NCI-H2196 treated with DMSO at 0.1 percent for 48 hours (cell line): ENCODE measurements around the gene DOK6.
A peak's percentile ranks its signal among the peaks of the same experiment; 100 is the strongest.
"Not testable (repeated sequence)": the region's sequence is repeated elsewhere in the genome, so short reads cannot be mapped to it uniquely, and the experiment has no call there.

ENCODE experiments used
- DNase-seq: peaks from one replicate; lab custom pipeline; 2025; ENCODE audit not compliant: unreplicated experiment; lab: John Stamatoyannopoulos, UW

Gene DOK6

DNA sequence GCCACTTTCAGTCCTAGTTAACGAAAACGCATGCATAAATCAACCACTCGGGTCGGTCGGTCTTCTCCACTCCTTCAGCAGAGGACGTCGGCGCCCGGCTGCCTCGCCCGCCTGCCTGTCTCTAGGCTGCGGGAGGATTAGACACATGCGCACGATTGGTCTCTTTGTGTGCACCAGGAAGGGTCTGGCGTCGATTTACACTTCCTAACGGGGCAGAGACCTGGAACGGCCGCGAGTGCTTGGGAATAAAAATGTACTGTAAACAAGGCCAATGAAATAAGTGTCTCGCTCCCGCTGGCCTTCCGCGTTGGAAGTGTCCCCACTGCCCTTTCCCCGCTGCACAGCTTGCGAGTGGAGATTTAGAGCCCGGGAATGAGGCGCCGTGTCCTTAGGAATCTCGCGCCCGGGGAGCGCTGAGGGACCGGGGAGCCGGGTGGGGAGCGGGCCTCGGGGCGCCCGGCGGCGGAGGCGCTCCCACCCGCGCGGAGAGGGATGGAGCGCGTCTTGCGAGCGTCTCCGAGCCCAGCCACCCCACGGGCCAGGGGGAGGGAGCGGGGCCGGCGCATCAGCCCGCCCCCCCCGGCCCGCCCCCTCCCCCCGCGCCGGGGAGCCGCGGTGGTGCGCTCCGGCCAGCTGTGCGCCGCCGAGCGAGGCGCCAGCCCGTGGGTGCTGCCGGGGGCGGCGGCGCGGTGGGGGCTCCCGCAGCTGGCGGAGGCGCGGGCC, at the start of gene DOK6:
Gene DOK6, plus strand, starts transcription at position 636 of the 723 bp plus-strand sequence.
- peak; percentile 73 for DNase-seq

GRCh38 chr18:69353023-69353422, 47.7 kb upstream of the DOK6 start:
- no peak for DNase-seq

GRCh38 chr18:69357590-69357989, 43.1 kb upstream of the DOK6 start:
- no peak for DNase-seq

DNA sequence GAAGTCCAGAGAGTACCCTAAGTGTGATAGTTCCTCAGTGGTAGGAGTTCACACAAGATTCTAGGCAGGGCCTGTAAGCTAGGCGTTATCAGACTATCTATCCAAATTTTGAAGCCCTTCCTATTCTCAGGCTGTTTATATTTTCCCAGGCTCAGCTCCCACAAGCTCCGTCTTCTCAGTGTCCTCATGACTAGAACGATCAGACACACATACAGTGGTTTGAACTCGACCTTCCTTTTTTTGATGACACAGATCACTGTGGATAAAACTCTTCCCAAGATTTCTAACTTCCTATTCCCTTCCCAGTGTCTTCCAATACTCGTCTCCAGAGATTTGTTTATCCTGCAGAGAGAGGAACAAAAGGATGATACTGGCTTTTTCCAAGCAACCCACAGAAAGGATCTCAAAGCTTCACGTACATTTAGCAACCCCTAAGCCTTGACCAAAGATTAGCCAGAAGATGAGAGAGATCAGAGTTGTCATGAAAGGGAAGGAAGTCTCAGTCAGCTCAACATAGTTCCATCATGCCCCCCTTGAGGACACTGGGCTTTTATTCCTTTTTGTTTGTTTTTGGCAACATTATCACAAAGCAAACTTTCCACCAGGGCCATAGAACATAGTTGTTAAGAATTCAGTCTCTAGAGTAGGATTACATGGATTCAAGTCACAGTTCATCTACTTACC, 42.3 kb upstream of the DOK6 start:
- no peak for DNase-seq

- not testable (repeated sequence) for DNase-seq
Observed at GRCh38 chr18:69359768-69360167, 40.9 kb upstream of the DOK6 start.

- DNase-seq: no peak
Observed at GRCh38 chr18:69364930-69365329, 35.8 kb upstream of the DOK6 start.

GRCh38 chr18:69365658-69366057, 35.0 kb upstream of the DOK6 start:
- DNase-seq: no peak

DNA sequence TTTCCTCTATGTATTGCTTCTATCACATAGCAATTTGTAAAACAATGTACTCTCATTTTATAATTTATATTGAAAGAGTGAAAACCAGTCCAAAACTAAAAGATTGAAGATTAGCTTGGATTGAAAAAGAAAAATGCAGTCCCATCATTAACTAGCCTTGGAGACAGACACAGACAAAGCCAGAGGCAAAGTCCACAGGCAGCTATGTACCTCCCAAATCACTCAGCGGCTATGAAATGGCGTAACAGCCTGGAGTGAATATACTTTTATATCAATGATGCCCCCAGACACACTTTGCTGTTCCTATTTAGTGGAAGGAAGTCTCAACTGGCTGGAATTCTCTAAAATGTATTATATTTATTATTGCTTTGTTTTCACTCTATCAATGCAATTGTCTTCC, 33.6 kb upstream of the DOK6 start:
- DNase-seq: no peak

DNA sequence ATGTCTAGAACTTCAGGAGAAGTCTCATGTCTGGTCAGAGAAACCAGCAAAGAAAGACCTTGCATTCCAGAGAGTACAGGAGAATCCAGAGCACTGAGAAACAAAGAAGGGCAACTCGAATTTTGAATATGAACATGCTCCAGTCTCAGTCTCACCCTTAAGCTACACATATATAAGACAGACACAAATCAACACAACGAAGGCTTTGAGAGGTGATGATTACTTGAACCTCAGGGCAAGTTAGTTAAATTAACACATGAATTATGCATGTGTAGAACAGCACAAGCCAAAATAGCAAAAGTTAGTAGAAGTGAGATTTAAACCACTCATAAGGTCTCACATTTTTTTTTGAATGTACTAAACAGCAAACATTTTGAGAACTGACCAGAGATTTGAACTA, 29.0 kb upstream of the DOK6 start:
- DNase-seq: no peak

- no peak for DNase-seq
Observed at GRCh38 chr18:69380324-69380723, 20.4 kb upstream of the DOK6 start.

- DNase-seq: no peak
Observed at GRCh38 chr18:69383186-69383585, 17.5 kb upstream of the DOK6 start.

GRCh38 chr18:69387186-69387585, 13.5 kb upstream of the DOK6 start:
- no peak for DNase-seq

- DNase-seq: no peak
Observed at GRCh38 chr18:69388222-69388621, 12.5 kb upstream of the DOK6 start.

GRCh38 chr18:69397096-69397495, 3.6 kb upstream of the DOK6 start:
- no peak for DNase-seq

DNA sequence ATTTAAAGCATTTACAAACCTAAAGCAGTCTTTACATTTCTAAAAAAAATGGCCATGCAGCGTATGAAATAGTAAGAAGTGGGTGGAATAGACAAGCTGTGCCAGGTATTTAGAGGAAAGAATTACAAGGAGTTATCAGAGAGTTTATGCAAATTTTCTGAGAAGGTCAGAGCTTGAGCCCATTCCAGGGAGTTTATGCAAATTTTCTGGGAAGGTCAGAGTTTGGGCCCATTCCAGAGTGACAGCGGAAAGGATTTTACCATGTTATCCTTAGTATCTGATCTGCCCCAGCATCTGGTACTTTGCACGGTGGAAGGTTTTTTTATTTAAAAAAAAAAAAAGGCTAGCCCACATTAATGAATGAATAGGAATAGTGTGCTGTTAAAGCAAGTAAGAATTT, 1.4 kb upstream of the DOK6 start:
- DNase-seq: no peak

GRCh38 chr18:69400976-69401225, 213 bp downstream of the DOK6 start:
- DNase-seq: no peak

GRCh38 chr18:69401226-69401971, 711 bp downstream of the DOK6 start:
- no peak for DNase-seq

GRCh38 chr18:69401972-69402532, 1.4 kb downstream of the DOK6 start:
- no peak for DNase-seq

GRCh38 chr18:69402533-69402989, 1.9 kb downstream of the DOK6 start:
- DNase-seq: no peak

GRCh38 chr18:69408522-69408921, 7.8 kb downstream of the DOK6 start:
- DNase-seq: no peak

DNA sequence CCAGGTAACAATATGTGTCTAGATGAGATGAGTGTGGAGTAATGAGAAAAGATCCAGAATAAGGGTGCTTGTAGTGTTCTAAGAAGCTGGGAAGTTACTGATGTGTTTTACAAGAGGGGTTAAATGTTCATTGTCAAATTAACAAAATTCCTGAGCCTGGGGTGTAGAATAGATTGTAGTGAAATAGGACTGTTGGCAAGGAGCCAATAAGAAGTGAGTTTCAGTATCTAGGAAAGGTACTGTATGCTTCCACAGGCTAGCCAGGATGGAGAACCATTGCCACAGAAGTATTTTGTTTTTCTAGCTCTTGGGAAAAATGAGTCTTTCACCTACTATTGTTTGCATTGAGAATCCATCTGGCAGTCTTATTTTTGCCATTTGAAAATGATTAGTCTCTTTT, 10.5 kb downstream of the DOK6 start:
- DNase-seq: no peak

DNA sequence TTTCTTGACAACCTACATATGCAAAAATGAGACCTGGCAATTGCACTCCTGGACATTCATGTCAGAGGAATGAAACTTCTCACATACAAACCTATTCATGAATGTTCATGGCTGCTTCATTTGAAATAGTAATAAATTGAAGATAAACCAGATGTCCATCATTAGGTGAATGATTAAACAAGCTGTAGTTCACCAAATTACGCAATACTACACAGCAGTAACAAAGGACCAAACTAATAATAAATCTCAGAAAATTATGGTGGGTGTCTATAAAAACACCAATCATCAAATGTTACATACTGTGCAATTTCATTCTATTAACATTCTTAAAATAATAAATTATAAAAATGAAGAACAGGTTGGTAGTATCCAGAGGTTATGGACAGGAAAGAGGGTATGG, 13.5 kb downstream of the DOK6 start:
- DNase-seq: no peak
